Gastrocnemius medialis (tissue), 4 donors: Measurements from ENCODE around the gene CTRB2.

ENCODE experiments used
- POLR2A ChIP-seq, 2 donors: fragments of 450-650 bp; IDR thresholded peaks; one replicate each; pipeline ENCODE4 v1.6.1; 2017; ENCODE audit warnings: antibody characterized with exemption in 2 of 2, mild to moderate bottlenecking in 2 of 2, moderate library complexity in 2 of 2
- TF ChIP-seq, protein P1 (sequence below), 5 experiments: fragments of 450-650 bp in 3 of 5; fragments of 200-600 bp in 2 of 5; sonication (generic) in 2 of 5; IDR thresholded peaks in 4 of 5; conservative IDR thresholded peaks in 1 of 5; 1 replicate in 4 of 5; 2 replicates in 1 of 5; pipeline ENCODE4 v1.5.1; 2016 to 2019; ENCODE audit warnings: antibody characterized with exemption in 5 of 5, mild to moderate bottlenecking in 3 of 5, moderate library complexity in 3 of 5

DNA sequence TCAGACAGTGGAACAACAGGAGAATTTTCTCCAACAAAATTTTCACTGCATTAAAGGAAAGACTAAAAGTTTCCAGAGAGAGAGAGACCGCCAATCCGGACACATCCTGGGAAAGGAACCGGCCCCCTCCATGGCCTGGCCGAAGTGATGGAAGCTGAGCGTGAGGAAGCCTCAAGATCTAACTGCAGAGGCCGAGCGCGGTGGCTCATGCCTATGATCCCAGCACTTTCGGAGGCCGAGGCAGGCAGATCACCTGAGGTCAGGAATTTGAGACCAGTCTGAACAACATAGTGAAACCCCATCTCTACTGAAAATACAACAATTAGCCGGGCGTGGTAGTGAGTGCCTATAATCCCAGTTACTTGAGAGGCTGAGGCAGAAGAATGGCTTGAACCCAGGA is 3.9 kb downstream of the CTRB2 start:
- TF ChIP-seq, protein P1, sequence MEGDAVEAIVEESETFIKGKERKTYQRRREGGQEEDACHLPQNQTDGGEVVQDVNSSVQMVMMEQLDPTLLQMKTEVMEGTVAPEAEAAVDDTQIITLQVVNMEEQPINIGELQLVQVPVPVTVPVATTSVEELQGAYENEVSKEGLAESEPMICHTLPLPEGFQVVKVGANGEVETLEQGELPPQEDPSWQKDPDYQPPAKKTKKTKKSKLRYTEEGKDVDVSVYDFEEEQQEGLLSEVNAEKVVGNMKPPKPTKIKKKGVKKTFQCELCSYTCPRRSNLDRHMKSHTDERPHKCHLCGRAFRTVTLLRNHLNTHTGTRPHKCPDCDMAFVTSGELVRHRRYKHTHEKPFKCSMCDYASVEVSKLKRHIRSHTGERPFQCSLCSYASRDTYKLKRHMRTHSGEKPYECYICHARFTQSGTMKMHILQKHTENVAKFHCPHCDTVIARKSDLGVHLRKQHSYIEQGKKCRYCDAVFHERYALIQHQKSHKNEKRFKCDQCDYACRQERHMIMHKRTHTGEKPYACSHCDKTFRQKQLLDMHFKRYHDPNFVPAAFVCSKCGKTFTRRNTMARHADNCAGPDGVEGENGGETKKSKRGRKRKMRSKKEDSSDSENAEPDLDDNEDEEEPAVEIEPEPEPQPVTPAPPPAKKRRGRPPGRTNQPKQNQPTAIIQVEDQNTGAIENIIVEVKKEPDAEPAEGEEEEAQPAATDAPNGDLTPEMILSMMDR (IDR thresholded peaks at IDR 0.05 in 4 of 5, conservative IDR thresholded peaks at IDR 0.05 in 1 of 5), result no peak
- no peak for TF ChIP-seq POLR2A (IDR thresholded peaks at IDR 0.05)
